Adipocyte (in vitro differentiated cells): Measurements from ENCODE around the gene COL23A1.
A peak's percentile ranks its signal among the peaks of the same experiment; 100 is the strongest.

Experiments
- DNase-seq: peaks from one replicate; pipeline ENCODE4 v3.0.0-alpha.2; 2015; ENCODE audit warnings: low read depth
- H3K27me3 ChIP-seq: replicated peaks from 2 replicates; pipeline ENCODE4 v1.7.0; 2013; ENCODE audit warnings: mild to moderate bottlenecking, low read length, moderate library complexity; ENCODE audit not compliant: control insufficient read depth, insufficient read depth
- H3K36me3 ChIP-seq: 2 replicates; pipeline ENCODE4 v1.7.0; 2013; ENCODE audit warnings: low read length, mild to moderate bottlenecking, moderate library complexity; ENCODE audit not compliant: control insufficient read depth, insufficient read depth, severe bottlenecking
- H3K4me1 ChIP-seq: 2 replicates; pipeline ENCODE4 v1.7.0; 2013; ENCODE audit warnings: mild to moderate bottlenecking, low read length, moderate library complexity; ENCODE audit not compliant: control insufficient read depth, insufficient read depth
- H3K4me3 ChIP-seq: 2 replicates; pipeline ENCODE4 v1.7.0; 2013; ENCODE audit warnings: mild to moderate bottlenecking, low read length, moderate library complexity
- H3K9ac ChIP-seq: 2 replicates; pipeline ENCODE4 v1.7.0; 2013; ENCODE audit warnings: mild to moderate bottlenecking, low read length, moderate library complexity
- H3K9me3 ChIP-seq: 2 replicates; pipeline ENCODE4 v1.7.0; 2013; ENCODE audit warnings: mild to moderate bottlenecking, low read length, moderate library complexity; ENCODE audit not compliant: control insufficient read depth

Gene COL23A1

DNA sequence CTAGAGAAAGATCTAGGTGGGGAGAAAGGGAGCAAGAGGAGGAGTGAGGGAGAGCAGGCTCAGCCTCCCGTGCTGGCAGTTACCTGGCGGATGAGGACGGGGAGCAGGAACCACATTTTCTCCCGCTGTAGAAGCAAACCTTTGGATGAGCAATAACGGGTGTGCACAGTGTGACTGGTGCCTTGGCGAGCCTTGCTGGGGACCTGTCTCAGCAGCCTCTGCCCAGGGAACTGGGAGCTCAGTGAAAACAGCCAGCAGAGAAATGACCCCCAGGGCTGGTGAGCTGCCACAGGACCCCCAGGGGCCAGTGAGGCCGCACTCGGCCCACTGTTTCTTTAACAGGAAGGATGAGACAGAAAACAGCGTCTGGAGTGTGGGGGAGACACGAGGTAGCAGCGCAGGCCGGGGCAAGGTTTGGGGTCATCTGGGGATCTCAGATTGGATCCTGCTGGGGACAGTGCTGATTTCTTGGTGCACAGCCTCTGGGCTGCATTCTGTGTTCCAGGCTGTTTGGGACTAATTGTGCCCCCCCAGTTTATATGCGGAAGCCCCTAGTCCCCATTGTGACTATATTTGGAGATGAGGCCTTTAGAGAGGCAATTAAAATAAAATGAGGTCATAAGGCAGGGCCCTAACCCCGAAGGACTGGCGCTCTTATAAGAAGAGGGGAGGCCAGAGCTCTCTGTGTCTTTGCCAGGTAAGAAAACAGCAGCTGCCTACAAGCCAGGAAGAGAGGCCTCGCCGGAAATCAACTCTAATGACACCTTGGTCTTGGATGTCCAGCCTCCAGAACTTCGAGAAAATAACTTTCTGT, 238.8 kb downstream of the COL23A1 start:
- no peak for DNase-seq

DNA sequence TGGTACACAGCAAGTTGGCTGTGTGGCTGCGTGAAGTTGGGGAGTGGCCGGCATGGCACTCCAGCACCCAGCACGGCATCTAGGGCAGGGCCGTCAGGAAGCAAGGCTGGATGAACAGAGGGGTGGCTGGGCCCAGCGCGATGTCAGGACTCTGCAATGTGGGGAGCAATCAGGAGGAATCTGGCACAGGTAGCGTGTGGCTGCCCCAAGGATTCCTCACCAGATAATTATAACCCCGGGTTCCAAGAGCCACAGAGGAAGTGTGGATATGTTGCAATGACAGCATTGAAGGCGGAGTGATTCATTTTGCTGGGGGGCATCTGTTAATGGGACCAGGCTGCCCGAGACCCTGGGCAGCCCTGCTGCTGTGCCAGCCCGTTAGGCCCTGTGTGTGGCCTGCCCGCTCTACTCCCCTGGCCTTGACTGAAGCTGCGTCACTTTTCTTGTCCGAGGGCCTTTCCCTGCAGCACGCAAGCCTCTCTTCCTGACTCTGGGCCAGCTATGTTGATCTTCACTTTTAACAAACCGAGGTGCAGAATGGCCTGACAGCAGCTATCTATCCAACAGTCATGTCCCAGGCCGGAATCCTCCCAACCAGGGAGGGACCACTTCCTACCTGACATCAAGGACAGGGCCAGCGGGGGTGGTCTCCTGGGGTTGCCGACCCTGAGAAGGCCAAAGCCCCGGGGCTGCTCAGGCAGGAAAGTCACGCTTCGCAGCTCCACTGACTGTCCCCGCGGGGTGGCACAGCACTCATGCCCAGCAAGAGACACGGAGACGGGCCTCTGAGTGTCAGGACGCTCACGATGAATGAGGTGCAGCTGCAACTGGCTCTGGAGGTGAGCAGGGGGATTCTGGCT, 239.6 kb downstream of the COL23A1 start:
- Histone ChIP-seq H3K9me3 (no peaks in the 10 kb centered on the region), H3K9ac (no peak overlapping the region), H3K36me3 (no peaks in the 10 kb centered on the region), H3K4me1 (no peaks in the 10 kb centered on the region), H3K4me3 (no peak overlapping the region), H3K27me3 (peaks cover 37% of the 10 kb centered on the region)
- peak; percentile 1 for DNase-seq

More for the DNA sequence above, 238.8 kb downstream of the COL23A1 start:
- no peaks in the 10 kb centered on the region for H3K9me3 ChIP-seq
- H3K4me1 ChIP-seq: no peaks in the 10 kb centered on the region
- no peak overlapping the region for H3K4me3 ChIP-seq
- H3K9ac ChIP-seq: no peak overlapping the region
- H3K27me3 ChIP-seq: peaks cover 44% of the 10 kb centered on the region
- no peaks in the 10 kb centered on the region for H3K36me3 ChIP-seq

DNA sequence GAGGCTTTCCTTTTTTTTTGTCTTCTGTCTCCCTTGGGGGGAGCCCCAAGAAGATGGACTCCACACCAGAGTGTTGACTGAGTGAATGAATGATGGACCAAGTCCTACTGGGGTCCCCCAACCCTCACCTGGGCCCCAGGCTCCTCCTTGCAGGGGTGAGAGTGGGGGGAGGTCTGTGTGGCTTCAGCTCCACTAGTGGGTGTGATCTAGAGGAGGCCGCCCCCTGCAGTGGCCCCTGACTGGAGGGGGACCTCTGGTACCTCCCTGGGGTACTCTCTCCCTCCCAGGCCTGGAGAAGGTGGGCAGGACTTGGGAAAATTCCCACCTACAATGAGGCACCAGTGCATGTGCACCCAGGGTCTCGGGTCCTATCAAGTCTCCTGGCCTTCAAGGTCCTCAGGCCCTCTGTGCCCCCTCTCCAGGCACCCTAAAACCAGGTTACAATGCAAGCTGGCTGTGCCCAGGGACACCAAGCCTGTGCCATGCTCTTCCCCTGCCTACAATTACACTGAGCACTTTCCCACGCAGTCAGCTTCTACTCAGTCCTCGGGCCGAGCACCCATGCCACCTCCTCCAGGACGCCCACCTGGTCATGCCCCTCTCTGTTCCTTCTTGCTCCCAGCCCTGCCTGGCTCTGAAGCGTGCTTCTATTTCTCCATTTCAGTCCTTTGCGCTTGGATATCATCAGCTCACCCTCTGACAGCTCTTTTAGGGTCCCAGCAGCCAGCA, 240.4 kb downstream of the COL23A1 start:
- DNase-seq: no peak
- H3K36me3 ChIP-seq: no peaks in the 10 kb centered on the region
- H3K9me3 ChIP-seq: no peaks in the 10 kb centered on the region
- no peak overlapping the region for H3K4me3 ChIP-seq
- no peak overlapping the region for H3K9ac ChIP-seq
- no peaks in the 10 kb centered on the region for H3K4me1 ChIP-seq
- H3K27me3 ChIP-seq: peaks cover 37% of the 10 kb centered on the region

DNA sequence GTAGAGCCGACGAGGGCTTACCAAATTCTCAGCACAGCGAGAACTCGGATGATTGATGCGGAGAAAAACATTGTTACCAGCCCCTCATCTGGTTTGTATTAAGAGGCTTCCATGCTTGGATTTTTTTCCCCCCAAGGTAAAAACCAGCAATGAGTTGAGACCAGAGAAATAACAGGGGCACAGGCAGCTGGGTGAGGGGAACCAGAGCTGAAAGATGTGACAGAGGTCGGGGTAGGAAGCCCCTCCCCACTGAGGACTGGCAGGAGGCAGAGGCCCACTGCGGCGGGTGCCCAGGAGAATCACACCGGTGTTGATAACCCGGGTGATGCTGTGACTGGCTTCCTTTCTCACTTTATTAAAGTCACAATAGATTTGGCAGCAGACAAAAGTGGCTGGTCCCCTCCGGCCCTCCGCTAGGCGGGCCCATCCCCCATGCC, 241.1 kb downstream of the COL23A1 start:
- no peak for DNase-seq
- no peak overlapping the region for H3K9ac ChIP-seq
- H3K36me3 ChIP-seq: no peaks in the 10 kb centered on the region
- no peaks in the 10 kb centered on the region for H3K4me1 ChIP-seq
- H3K27me3 ChIP-seq: peaks cover 34% of the 10 kb centered on the region
- no peak overlapping the region for H3K4me3 ChIP-seq
- no peaks in the 10 kb centered on the region for H3K9me3 ChIP-seq

DNA sequence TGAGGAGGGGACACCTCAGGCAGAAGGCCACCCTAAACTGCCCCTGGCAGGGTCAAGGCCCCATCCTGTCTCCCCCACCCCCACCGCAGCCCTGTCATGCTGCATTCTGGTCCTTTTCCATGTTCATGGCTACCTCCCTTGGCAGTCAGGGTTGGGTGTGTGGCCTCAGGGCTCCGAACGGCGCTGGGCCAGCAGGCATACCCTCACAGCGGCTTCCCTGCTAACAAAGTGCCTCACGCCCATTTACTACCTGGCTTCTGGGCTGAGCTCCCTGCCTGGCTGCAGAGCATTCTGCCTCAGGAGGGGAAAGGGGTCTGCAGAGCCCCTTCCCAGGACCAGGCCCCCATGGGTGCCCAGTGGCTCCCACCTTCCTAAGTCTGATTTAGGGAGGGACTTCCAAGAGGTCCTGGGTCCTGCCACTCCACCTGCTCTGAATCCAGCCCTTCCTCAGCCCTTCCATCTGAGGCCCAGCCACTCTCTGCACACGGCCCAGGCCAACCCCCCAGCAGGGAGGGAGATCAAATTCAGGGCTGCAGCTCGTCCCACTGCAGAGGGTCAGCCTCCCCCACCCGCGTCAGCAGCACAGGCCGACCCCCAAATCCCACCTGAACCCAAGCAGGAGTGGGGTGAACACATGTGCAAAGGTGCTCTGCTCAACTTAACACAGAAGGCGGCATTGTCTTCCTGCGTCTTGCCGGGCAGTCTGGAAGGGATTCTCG, 241.7 kb downstream of the COL23A1 start:
- no peak for DNase-seq
- Histone ChIP-seq H3K9ac (no peak overlapping the region), H3K9me3 (no peaks in the 10 kb centered on the region), H3K27me3 (peaks cover 32% of the 10 kb centered on the region), H3K36me3 (no peaks in the 10 kb centered on the region), H3K4me1 (no peaks in the 10 kb centered on the region), H3K4me3 (no peak overlapping the region)

DNA sequence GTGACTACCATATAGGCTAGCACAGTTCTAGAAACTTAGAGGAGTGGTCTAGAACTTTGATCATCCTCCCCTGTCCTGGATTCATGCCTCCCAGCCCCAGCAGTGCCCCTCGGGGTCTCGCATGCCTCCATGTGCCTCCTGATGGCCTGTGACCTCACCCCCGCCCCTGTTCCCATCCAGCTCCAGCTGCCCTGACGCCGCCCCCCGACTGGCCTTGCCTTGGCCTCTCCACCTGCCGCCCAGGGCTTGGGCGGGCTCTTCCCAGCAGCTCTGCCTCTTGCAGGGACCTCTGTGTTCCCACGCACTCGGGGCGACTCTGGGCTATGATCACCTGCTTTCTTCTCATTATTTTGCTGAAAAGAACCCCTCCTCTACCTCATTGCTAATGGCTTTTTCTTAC, 242.2 kb downstream of the COL23A1 start:
- Histone ChIP-seq H3K9ac (no peak overlapping the region), H3K27me3 (peaks cover 32% of the 10 kb centered on the region), H3K36me3 (no peaks in the 10 kb centered on the region), H3K4me1 (no peaks in the 10 kb centered on the region), H3K4me3 (no peak overlapping the region), H3K9me3 (no peaks in the 10 kb centered on the region)
- DNase-seq: no peak

DNA sequence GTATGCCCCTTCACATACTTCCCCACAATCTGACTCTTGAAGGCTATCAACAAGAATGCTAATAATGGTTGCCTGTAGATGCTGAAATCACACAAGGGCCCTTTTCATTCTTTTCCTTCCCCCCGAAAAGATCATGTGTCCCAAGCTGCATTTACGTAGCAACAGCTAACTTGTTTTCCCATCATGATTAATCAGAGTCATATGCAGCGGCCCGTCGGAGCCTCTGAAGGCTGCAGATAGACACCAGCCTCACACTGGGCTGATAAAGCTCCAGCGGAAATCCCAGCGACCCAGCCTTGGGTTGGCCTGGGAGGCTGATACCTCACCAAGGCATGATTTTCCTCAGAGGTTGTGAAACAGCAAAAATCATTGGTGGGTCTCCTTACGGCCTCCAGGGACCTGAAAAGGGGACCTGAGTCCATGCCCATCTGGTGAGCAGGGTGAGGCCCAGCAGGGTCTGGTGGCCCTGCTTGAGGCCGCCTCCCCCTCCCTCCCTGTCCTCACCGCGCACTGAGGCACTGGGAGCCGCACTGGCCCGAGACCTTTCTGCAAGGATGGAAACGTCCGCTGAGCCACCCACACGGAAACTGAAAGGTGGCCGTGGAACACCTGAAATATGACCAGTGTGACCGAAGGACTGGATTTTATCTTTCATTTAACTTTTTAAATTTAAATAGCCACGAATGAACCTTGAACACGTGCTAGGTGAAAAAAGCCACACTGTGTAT, 243.4 kb downstream of the COL23A1 start:
- DNase-seq: no peak
- H3K4me3 ChIP-seq: no peak overlapping the region
- H3K4me1 ChIP-seq: no peaks in the 10 kb centered on the region
- H3K36me3 ChIP-seq: no peaks in the 10 kb centered on the region
- H3K9me3 ChIP-seq: no peaks in the 10 kb centered on the region
- H3K27me3 ChIP-seq: peaks cover 23% of the 10 kb centered on the region
- no peak overlapping the region for H3K9ac ChIP-seq

DNA sequence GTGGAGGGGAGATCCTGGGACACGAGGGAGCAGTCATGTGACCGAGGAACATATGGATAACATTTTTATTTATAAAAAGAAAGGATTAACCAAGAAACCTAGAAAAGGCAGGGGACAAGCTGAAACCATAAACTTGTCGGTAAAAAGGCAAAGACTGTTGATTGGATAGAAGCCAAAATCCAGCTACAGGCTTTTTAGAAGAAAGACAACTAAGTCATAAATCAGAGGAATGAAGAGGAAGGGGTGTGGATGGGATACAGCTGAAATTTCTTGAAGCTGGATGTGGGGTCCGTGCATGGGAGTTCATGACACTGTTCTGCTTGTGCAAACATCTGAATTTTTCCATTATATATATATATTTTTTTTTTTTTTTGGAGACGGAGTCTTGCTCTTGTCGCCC, 246.9 kb downstream of the COL23A1 start:
- no peaks in the 10 kb centered on the region for H3K4me1 ChIP-seq
- H3K36me3 ChIP-seq: no peaks in the 10 kb centered on the region
- no peak overlapping the region for H3K9ac ChIP-seq
- DNase-seq: no peak
- H3K4me3 ChIP-seq: no peak overlapping the region
- H3K27me3 ChIP-seq: peaks cover 23% of the 10 kb centered on the region
- no peaks in the 10 kb centered on the region for H3K9me3 ChIP-seq

DNA sequence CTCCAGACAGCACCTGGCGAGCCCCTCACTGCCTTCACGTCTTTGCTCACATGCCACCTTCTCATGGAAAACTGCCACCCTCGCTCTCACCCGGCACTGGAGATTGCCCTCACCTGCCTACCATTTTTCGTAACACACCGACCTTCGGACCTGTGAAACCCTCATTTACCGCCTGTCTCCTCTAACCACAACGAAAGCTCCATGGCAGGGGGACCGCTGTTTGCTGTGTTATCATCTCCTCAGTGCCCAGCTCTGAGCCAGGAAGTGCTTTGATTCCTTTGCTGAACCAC, 248.4 kb downstream of the COL23A1 start:
- no peaks in the 10 kb centered on the region for H3K36me3 ChIP-seq
- no peak overlapping the region for H3K4me3 ChIP-seq
- H3K9me3 ChIP-seq: no peaks in the 10 kb centered on the region
- DNase-seq: no peak
- no peaks in the 10 kb centered on the region for H3K4me1 ChIP-seq
- H3K27me3 ChIP-seq: peaks cover 27% of the 10 kb centered on the region
- H3K9ac ChIP-seq: no peak overlapping the region

DNA sequence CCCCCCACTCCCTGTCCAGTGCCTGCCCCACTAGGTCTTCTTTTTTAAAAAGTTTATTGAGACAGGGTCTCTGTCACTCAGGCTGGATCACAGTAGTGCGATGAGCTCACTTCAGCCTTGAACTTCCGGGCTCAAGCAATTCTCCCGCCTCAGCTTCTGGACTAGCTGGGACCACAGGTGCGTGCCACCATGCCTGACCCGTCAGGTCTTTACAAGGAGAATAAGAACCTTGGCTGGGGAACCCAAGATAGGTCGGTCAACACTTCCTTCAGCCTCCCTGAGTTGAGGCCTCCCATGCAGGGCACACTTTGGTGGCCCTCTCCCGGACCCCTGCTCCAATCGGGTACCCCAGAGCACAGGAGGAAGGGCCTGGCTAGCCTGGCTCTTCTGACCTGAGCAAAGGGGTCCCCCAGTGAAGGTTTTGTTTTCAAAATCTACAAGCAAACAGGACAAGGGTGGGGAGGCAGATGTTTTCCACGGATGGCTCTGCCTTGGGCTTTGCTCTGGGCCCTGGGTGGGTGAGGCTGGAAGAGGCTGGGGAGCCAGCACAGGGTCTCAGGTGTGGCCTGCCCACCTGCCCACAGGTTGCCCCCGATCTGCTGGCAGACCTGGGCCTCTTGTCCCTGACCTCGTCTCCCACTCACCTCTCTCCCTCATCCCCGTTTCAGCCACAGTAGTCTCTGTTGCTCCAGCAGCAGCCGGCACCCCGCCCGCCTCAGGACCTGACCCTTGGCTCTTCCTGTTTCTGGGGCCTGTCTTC, 248.9 kb downstream of the COL23A1 start:
- DNase-seq: no peak
- H3K9ac ChIP-seq: no peak overlapping the region
- no peaks in the 10 kb centered on the region for H3K9me3 ChIP-seq
- no peaks in the 10 kb centered on the region for H3K36me3 ChIP-seq
- H3K4me1 ChIP-seq: no peaks in the 10 kb centered on the region
- peaks cover 33% of the 10 kb centered on the region for H3K27me3 ChIP-seq
- no peak overlapping the region for H3K4me3 ChIP-seq
